ENCODE results near the gene STXBP5.
"Not testable (repeated sequence)": the region's sequence is repeated elsewhere in the genome, so short reads cannot be mapped to it uniquely, and the experiment has no call there.

Gene STXBP5

DNA sequence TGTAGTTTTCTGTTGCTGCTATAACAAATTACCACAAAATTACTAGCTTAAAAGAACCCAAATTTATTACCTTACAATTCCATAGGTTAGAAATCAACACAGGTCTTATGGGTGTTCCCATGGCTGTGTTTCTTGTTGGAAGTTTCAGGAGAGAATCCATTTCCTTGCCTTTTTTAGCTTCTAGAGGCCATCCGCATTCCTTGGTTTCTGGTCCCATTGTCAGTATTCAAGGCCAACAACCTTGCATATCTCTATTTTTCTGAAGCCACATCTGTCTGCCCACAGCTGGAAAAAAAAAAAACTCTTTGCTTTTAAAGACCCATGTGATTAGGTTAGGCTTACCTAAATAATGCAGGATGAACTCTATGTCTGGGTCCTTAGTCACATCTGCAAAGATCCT lies 174.6 kb downstream of the STXBP5 start:
- no peak overlapping the region for H3K18ac ChIP-seq (ENCODE audit: low read depth in 1 of 2, low read length in 2 of 2)

DNA sequence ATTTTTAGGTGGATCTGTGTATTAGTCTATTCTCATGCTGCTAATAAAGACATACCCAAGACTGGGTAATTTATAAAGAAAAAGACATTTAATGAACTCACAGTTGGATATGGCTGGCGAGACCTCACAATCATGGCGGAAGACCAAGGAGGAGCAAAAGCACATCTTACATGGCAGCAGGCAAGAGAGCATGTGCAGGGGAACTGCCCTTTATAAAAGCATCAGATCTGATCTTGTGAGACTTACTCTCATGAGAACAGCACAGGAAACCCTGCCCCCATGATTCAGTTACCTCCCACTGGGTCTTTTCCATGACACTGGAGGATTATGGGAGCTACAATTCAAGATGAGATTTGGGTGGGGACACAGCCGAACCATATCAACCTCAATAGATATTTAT lies 176.6 kb downstream of the STXBP5 start:
- not testable (repeated sequence) for H3K4me3 ChIP-seq (ENCODE audit: insufficient read depth in 1 of 2, low read depth in 1 of 2, low read length in 2 of 2); DNase-seq; H3K23ac ChIP-seq (ENCODE audit: low read length in 2 of 2); H2BK5ac ChIP-seq (ENCODE audit: low read depth, low read length, poor library complexity, severe bottlenecking); H2BK15ac ChIP-seq (ENCODE audit: low read depth, poor library complexity, severe bottlenecking); H3K27me3 ChIP-seq (ENCODE audit: control insufficient read depth in 1 of 2, insufficient read depth in 1 of 2, low read length in 2 of 2); H3K79me1 ChIP-seq (replicated peaks; ENCODE audit: low read length, poor library complexity, severe bottlenecking); H4K8ac ChIP-seq (ENCODE audit: low read length); H3K9ac ChIP-seq (ENCODE audit: low read length); H2AK5ac ChIP-seq (ENCODE audit: low read length, severe bottlenecking); H3K4ac ChIP-seq (ENCODE audit: low read depth in 1 of 2, low read length in 2 of 2); H2BK120ac ChIP-seq (ENCODE audit: low read depth, low read length); H3K18ac ChIP-seq (ENCODE audit: low read depth in 1 of 2, low read length in 2 of 2); H2AFZ ChIP-seq (ENCODE audit: low read depth, low read length); H4K91ac ChIP-seq (ENCODE audit: low read length); H3K4me2 ChIP-seq (ENCODE audit: low read length, poor library complexity, severe bottlenecking); H2BK12ac ChIP-seq (ENCODE audit: low read length in 2 of 2); H3K4me1 ChIP-seq (ENCODE audit: control insufficient read depth, insufficient read depth, low read depth, low read length); H3K14ac ChIP-seq (ENCODE audit: low read length in 2 of 2); H3K9me3 ChIP-seq (ENCODE audit: control insufficient read depth, low read length); H3K27ac ChIP-seq (ENCODE audit: low read length, poor library complexity, severe bottlenecking)
- H3K36me3 ChIP-seq (ENCODE audit: control insufficient read depth in 1 of 2, insufficient read depth in 2 of 2, low read depth in 1 of 2, low read length in 2 of 2) = peaks cover 0 to 84% of the 10 kb centered on the region in 2 experiments
- WGBS = 100% methylated on average over 2 of the region's 3 CpGs

More for the DNA sequence above, 174.6 kb downstream of the STXBP5 start:
- Histone ChIP-seq H3K4me3 (ENCODE audit: insufficient read depth in 1 of 2, low read depth in 1 of 2, low read length in 2 of 2) (no peak overlapping the region), H2BK15ac (ENCODE audit: low read depth, poor library complexity, severe bottlenecking) (no peak overlapping the region), H4K91ac (ENCODE audit: low read length) (no peak overlapping the region), H3K79me1 (replicated peaks; ENCODE audit: low read length, poor library complexity, severe bottlenecking) (peaks cover 5% of the 10 kb centered on the region), H4K8ac (ENCODE audit: low read length) (no peak overlapping the region), H2AK5ac (ENCODE audit: low read length, severe bottlenecking) (no peak overlapping the region), H3K4ac (ENCODE audit: low read depth in 1 of 2, low read length in 2 of 2) (no peak overlapping the region), H3K4me2 (ENCODE audit: low read length, poor library complexity, severe bottlenecking) (no peak overlapping the region), H2BK120ac (ENCODE audit: low read depth, low read length) (no peak overlapping the region), H3K9me3 (ENCODE audit: control insufficient read depth, low read length) (peaks cover 6% of the 10 kb centered on the region), H3K23ac (ENCODE audit: low read length in 2 of 2) (no peak overlapping the region), H3K36me3 (ENCODE audit: control insufficient read depth in 1 of 2, insufficient read depth in 2 of 2, low read depth in 1 of 2, low read length in 2 of 2) (peaks cover 0 to 83% of the 10 kb centered on the region in 2 experiments), H3K4me1 (ENCODE audit: control insufficient read depth, insufficient read depth, low read depth, low read length) (peaks cover 1% of the 10 kb centered on the region), H3K14ac (ENCODE audit: low read length in 2 of 2) (no peak overlapping the region), H3K27me3 (ENCODE audit: control insufficient read depth in 1 of 2, insufficient read depth in 1 of 2, low read length in 2 of 2) (no peaks in the 10 kb centered on the region), H3K27ac (ENCODE audit: low read length, poor library complexity, severe bottlenecking) (no peak overlapping the region), H2BK12ac (ENCODE audit: low read length in 2 of 2) (no peak overlapping the region), H3K9ac (ENCODE audit: low read length) (no peak overlapping the region), H2AFZ (ENCODE audit: low read depth, low read length) (no peak overlapping the region), H2BK5ac (ENCODE audit: low read depth, low read length, poor library complexity, severe bottlenecking) (no peak overlapping the region)
- DNase-seq = no peak
- WGBS = 86% methylated on average over 1 of the region's 1 CpG

DNA sequence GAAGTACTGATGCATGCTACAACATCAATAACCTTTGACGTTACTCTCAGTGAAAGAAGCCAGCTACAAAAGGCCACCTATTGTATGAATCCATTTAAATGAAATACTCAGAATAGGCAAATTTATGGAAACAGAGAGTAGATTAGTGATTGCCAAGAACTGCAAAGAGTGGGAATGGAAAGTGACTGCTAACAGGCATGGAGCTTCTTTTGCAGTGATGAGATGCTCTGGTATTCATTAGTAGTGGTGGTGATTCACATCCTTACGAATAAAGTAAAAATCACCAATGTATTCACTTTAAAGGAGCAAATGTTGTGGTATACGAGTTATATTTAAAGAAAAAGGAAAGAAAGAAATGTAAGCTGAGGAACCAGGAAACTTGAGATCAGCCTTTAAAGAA lies 177.5 kb downstream of the STXBP5 start:
- Histone ChIP-seq H2BK15ac (ENCODE audit: low read depth, poor library complexity, severe bottlenecking) (no peak overlapping the region), H2BK120ac (ENCODE audit: low read depth, low read length) (no peak overlapping the region), H2AK5ac (ENCODE audit: low read length, severe bottlenecking) (no peak overlapping the region), H4K91ac (ENCODE audit: low read length) (no peak overlapping the region), H3K27ac (ENCODE audit: low read length, poor library complexity, severe bottlenecking) (no peak overlapping the region), H3K79me1 (replicated peaks; ENCODE audit: low read length, poor library complexity, severe bottlenecking) (peaks cover 3% of the 10 kb centered on the region), H3K4me1 (ENCODE audit: control insufficient read depth, insufficient read depth, low read depth, low read length) (peaks cover 1% of the 10 kb centered on the region), H3K4me3 (ENCODE audit: insufficient read depth in 1 of 2, low read depth in 1 of 2, low read length in 2 of 2) (no peak overlapping the region), H3K23ac (ENCODE audit: low read length in 2 of 2) (no peak overlapping the region), H3K27me3 (ENCODE audit: control insufficient read depth in 1 of 2, insufficient read depth in 1 of 2, low read length in 2 of 2) (no peaks in the 10 kb centered on the region), H3K36me3 (ENCODE audit: control insufficient read depth in 1 of 2, insufficient read depth in 2 of 2, low read depth in 1 of 2, low read length in 2 of 2) (peaks cover 0 to 84% of the 10 kb centered on the region in 2 experiments), H3K14ac (ENCODE audit: low read length in 2 of 2) (no peak overlapping the region), H3K9ac (ENCODE audit: low read length) (no peak overlapping the region), H4K8ac (ENCODE audit: low read length) (no peak overlapping the region), H3K9me3 (ENCODE audit: control insufficient read depth, low read length) (peaks cover 6% of the 10 kb centered on the region), H2BK12ac (ENCODE audit: low read length in 2 of 2) (no peak overlapping the region), H3K4me2 (ENCODE audit: low read length, poor library complexity, severe bottlenecking) (no peak overlapping the region), H3K4ac (ENCODE audit: low read depth in 1 of 2, low read length in 2 of 2) (no peak overlapping the region), H2BK5ac (ENCODE audit: low read depth, low read length, poor library complexity, severe bottlenecking) (no peak overlapping the region), H2AFZ (ENCODE audit: low read depth, low read length) (no peak overlapping the region), H3K18ac (ENCODE audit: low read depth in 1 of 2, low read length in 2 of 2) (no peak overlapping the region)
- WGBS = 97% methylated on average over 2 of the region's 3 CpGs
- no peak for DNase-seq

DNA sequence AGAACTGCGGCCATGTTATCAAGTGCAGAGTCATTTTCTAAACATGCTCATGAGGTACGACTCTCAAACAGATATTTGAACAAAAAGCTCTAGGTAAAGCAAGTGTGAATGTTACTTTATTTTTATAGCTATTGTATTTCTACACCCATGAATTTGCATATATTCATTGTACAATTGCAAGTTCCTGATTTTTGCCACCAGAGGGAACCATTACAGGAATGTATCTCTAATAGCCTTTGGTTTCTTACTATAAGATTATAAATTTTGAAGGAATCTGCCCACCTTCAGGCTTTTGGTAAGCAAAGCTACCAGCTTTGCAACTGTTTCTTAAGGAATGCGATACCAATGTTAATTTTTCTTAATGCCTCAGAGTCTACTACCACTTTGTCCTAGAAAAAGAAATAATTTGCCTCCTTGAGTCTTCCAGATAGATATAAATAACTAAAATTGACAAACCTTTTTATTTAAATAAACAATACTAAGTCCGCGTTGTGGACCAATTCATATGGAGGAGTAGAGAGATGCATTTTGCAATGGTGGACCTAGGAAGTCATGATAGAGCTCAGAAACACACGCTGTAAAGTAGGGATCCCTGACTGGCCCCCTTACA lies 178.8 kb downstream of the STXBP5 start:
- Histone ChIP-seq H2BK120ac (ENCODE audit: low read depth, low read length) (no peak overlapping the region), H4K91ac (ENCODE audit: low read length) (no peak overlapping the region), H3K23ac (ENCODE audit: low read length in 2 of 2) (no peak overlapping the region), H2AFZ (ENCODE audit: low read depth, low read length) (no peak overlapping the region), H2BK15ac (ENCODE audit: low read depth, poor library complexity, severe bottlenecking) (no peak overlapping the region), H3K9me3 (ENCODE audit: control insufficient read depth, low read length) (peaks cover 6% of the 10 kb centered on the region), H4K8ac (ENCODE audit: low read length) (no peak overlapping the region), H2BK12ac (ENCODE audit: low read length in 2 of 2) (no peak overlapping the region), H3K4ac (ENCODE audit: low read depth in 1 of 2, low read length in 2 of 2) (no peak overlapping the region), H3K4me3 (ENCODE audit: insufficient read depth in 1 of 2, low read depth in 1 of 2, low read length in 2 of 2) (no peak overlapping the region), H3K4me1 (ENCODE audit: control insufficient read depth, insufficient read depth, low read depth, low read length) (peaks cover 1% of the 10 kb centered on the region), H3K79me1 (replicated peaks; ENCODE audit: low read length, poor library complexity, severe bottlenecking) (peaks cover 3% of the 10 kb centered on the region), H3K18ac (ENCODE audit: low read depth in 1 of 2, low read length in 2 of 2) (no peak overlapping the region), H3K36me3 (ENCODE audit: control insufficient read depth in 1 of 2, insufficient read depth in 2 of 2, low read depth in 1 of 2, low read length in 2 of 2) (peaks cover 0 to 86% of the 10 kb centered on the region in 2 experiments), H3K14ac (ENCODE audit: low read length in 2 of 2) (no peak overlapping the region), H3K27ac (ENCODE audit: low read length, poor library complexity, severe bottlenecking) (peak overlapping the region; percentile 40), H3K27me3 (ENCODE audit: control insufficient read depth in 1 of 2, insufficient read depth in 1 of 2, low read length in 2 of 2) (no peaks in the 10 kb centered on the region), H2BK5ac (ENCODE audit: low read depth, low read length, poor library complexity, severe bottlenecking) (no peak overlapping the region), H3K9ac (ENCODE audit: low read length) (no peak overlapping the region), H3K4me2 (ENCODE audit: low read length, poor library complexity, severe bottlenecking) (no peak overlapping the region), H2AK5ac (ENCODE audit: low read length, severe bottlenecking) (no peak overlapping the region)
- DNase-seq = peak; percentile 52
- 98% methylated on average over 5 of the region's 6 CpGs for WGBS
